Activated CD8-positive, alpha-beta memory T cell treated with anti-CD3 and anti-CD28 coated beads, Interleukin-2, amount 10 ng/mL, durations not matched to agents 7 days and 5 days (primary cell): ENCODE data around the gene ALS2CL. TPM values are rescaled to one million over a fixed set of nuclear protein-coding genes. Genes with fewer than 3 reads are reported as not detected.
A peak's percentile ranks its signal among the peaks of the same experiment; 100 is the strongest.

ENCODE experiments used
- ATAC-seq: fragments of 150-1000 bp; cut with Tn5 transposase; one replicate; pipeline ENCODE4 v1.10.0; 2021; ENCODE audit warnings: moderate library complexity
- CTCF ChIA-PET: fragments of 350-600 bp; sonication (Branson Sonifier 250); formaldehyde crosslinking; loops from one replicate; lab custom pipeline; 2021; ENCODE audit warnings: antibody characterized with exemption; lab: Charles Lee
- DNase-seq: peaks from one replicate; pipeline ENCODE4 v3.0.0-alpha.2; 2020
- H3K27ac Mint-ChIP-seq: one replicate; pipeline ENCODE4 v1.8.0; 2021; ENCODE audit warnings: mild to moderate bottlenecking, mixed read lengths
- H3K27me3 Mint-ChIP-seq: one replicate; pipeline ENCODE4 v1.8.0; 2021; ENCODE audit warnings: mixed read lengths
- H3K36me3 Mint-ChIP-seq: one replicate; pipeline ENCODE4 v1.8.0; 2021; ENCODE audit warnings: mild to moderate bottlenecking, mixed read lengths
- H3K4me1 Mint-ChIP-seq: one replicate; pipeline ENCODE4 v1.8.0; 2021; ENCODE audit warnings: mixed read lengths
- H3K4me3 Mint-ChIP-seq: one replicate; pipeline ENCODE4 v1.8.0; 2021; ENCODE audit warnings: mild to moderate bottlenecking, moderate library complexity, mixed read lengths
- H3K9me3 Mint-ChIP-seq: one replicate; pipeline ENCODE4 v1.8.0; 2022; ENCODE audit warnings: low read depth, mixed read lengths
- total RNA-seq, 2 experiments: library from RNA; stranded (reverse); gene quantifications; one replicate each; pipeline ENCODE4 v1.2.3, GENCODE V29; 2021

Gene ALS2CL
- total RNA-seq, 2 experiments from 2014 or later: 0.09 to 0.58 TPM

DNA sequence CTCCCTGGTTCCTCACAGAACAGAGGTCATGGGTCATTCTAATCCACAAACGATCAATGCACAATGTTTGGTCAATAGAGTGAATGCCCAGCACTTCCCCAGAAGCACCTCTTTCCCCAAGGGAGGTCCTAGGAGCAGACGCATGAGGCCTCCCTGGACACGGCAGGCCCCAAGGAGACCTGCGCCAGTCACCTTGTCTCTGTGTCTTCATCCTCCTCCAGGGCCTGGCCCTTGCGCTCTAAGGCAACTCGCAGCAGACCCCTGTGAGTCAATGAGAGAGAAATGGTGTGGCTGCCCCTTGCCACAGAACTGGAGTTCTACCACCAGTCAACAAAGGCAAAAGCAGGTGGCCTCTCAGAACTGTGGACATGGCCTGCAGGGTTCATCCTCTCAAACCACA lies 18.1 kb downstream of the ALS2CL start:
- Mint-ChIP-seq H3K36me3 (no peaks in the 10 kb centered on the region), H3K4me1 (no peaks in the 10 kb centered on the region), H3K27ac (no peak overlapping the region), H3K9me3 (no peaks in the 10 kb centered on the region), H3K4me3 (no peak overlapping the region), H3K27me3 (no peaks in the 10 kb centered on the region)
- DNase-seq: no peak
- CTCF ChIA-PET: no interaction called here
- no peak for ATAC-seq

DNA sequence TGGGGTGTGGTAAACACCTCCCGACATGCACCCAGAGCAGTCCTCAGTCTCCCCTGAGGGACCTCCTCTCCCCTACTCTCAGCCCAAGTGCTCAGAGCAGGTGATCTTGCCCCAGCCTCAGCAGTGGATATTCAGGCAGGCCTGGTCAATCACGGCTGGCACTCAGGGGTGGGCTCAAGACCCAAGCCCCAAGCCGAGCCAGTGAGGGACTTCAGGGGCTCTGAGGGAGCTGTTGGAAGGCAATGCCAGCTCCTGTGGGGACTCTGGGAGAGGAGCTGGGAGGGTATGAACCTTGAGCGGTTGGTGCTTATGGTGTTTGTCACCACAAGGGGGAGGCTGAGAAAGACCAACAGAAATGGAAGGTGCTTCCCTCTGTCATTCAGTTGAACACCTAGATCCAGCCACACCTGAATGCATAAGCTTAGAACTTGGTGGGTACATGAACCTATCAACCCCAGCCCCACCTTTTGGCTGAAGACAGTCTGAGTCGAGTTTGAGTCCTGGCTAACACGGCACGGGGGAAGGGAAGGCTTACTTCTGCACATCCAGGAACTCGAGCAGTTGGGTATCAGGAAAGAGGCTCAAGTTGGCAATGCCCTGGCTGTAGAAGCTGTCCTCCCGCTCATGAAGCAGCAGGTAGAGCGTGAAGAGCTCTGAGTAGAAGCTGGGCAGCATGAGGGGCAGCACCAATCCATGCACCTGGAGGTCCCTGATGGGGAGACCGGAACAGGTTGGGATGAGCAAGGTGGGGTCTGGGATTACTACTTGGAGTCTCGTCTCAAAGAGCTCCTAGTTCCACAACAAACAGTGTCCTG lies 19.2 kb downstream of the ALS2CL start:
- CTCF ChIA-PET: no interaction called here
- no peak for DNase-seq
- no peaks in the 10 kb centered on the region for H3K9me3 Mint-ChIP-seq
- H3K27me3 Mint-ChIP-seq: no peaks in the 10 kb centered on the region
- ATAC-seq: no peak
- H3K4me1 Mint-ChIP-seq: no peaks in the 10 kb centered on the region
- H3K27ac Mint-ChIP-seq: no peak overlapping the region
- no peak overlapping the region for H3K4me3 Mint-ChIP-seq
- no peaks in the 10 kb centered on the region for H3K36me3 Mint-ChIP-seq

DNA sequence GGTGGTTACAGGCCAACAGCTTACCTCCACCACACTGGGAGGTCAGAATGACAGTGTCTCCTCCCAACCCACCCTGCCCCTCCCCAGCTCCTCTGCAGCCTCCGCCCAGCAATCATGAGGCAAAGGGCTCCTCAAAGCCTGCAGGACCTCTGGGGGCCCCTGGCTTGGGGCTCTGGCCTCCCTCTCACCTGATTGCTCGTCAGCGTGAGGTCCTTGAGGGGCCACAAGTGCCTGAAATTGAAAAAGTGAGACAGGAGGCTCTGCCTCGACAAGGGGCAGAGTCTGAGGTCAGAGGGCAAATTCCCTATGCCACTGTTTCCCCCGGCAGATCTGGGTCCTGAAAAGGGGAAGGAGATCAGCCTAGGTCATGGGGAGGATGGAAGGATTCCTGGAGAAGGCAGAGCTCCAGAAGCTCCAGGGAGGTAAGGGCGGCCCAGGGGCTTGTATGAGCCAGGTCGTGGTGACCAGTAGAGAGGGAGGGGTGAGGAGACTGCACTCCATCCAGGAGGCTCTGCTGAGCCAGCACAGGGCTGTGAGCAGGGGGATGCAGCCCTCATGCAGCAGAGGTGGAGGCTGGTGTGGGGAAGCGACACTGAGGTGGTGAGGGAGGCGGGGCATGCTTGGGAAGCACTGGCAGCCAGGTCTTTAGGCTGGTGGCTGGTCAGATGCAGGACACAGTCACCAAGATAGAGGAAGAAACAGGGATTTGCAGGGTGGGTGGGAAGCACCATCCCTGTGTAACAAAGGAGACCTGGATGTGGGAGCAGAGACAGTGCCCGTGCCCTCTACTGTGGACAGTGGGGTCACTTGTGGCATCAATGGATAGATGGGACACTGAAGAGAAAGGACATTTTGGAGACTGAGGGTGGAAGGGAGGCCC lies 20.1 kb downstream of the ALS2CL start:
- Mint-ChIP-seq H3K4me3 (no peak overlapping the region), H3K4me1 (no peaks in the 10 kb centered on the region), H3K36me3 (no peaks in the 10 kb centered on the region), H3K27me3 (no peaks in the 10 kb centered on the region), H3K9me3 (no peaks in the 10 kb centered on the region), H3K27ac (no peak overlapping the region)
- no peak for ATAC-seq
- CTCF ChIA-PET: no interaction called here
- no peak for DNase-seq

DNA sequence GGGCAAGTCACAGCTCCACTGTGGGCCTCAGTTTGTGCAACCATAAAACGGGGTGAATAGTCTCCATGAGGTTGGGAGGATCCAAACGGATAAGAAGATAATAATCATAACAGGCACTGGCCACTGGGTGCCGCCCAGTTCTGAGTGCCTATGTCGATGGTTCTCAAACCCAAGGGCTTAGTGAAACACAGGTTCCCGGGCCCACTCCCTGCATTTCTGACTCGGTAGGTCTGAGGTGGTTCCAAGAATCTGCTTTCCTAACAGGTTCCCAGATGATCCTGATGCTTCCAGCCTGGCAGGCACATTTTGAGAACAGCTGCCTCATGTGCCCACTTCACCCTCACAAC lies 21.2 kb downstream of the ALS2CL start:
- no peak overlapping the region for H3K27ac Mint-ChIP-seq

DNA sequence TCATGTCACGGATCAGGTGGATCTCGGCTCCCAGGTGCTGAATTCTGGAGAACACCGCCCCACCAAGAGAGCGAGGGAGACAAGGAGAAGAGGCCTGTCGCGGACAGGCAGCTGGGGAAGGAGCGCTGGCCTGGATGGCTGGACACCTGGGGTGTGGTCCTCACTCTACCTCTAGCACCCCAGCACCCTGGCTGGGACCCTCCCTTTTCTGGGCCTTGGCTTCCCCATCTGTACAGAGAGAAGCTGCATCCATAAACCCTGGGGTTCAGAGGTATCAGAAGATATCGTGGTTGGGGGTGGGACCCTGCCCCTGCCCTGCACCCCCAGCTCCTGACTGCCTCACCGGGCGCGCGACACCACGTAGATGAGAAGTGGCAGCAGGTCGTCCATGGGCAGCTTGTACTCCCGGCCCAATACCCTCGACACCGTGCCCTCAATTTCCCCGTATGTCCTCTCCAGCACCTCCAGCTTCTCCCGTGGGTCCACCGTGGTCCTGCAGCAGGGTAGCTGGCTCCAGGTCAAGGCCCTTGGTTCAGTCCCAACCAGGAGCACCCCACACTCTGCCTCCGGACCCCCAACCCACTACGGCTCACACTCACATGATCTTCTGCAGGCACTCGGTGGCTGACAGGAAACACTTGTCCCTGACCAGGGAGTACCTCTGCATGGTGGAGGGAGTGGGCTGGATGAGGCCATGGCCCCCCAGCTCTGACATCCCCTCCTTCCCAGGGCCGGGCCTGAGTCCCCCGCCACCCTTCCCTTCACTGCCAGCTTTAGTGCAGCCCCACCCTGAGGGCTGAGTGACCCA lies 21.7 kb downstream of the ALS2CL start:
- Mint-ChIP-seq H3K4me3 (no peak overlapping the region), H3K27me3 (no peaks in the 10 kb centered on the region), H3K36me3 (no peaks in the 10 kb centered on the region), H3K4me1 (no peaks in the 10 kb centered on the region), H3K27ac (no peak overlapping the region), H3K9me3 (no peaks in the 10 kb centered on the region)
- ATAC-seq (no peak), DNase-seq (no peak)
- CTCF ChIA-PET: interaction anchor here (0.5 to 0.7 kb wide), 2 partner anchors 12 to 1729 kb away, joined by 3 read pairs; no protein-coding TSS in a partner anchor

More for the DNA sequence above, 21.2 kb downstream of the ALS2CL start:
- no peaks in the 10 kb centered on the region for H3K36me3 Mint-ChIP-seq
- ATAC-seq (no peak), DNase-seq (no peak)
- CTCF ChIA-PET: interaction anchor here (0.5 kb wide), 1 partner anchor 1729 kb away, joined by 3 read pairs; no protein-coding TSS in a partner anchor
- no peaks in the 10 kb centered on the region for H3K9me3 Mint-ChIP-seq
- no peaks in the 10 kb centered on the region for H3K4me1 Mint-ChIP-seq
- no peaks in the 10 kb centered on the region for H3K27me3 Mint-ChIP-seq
- no peak overlapping the region for H3K4me3 Mint-ChIP-seq

DNA sequence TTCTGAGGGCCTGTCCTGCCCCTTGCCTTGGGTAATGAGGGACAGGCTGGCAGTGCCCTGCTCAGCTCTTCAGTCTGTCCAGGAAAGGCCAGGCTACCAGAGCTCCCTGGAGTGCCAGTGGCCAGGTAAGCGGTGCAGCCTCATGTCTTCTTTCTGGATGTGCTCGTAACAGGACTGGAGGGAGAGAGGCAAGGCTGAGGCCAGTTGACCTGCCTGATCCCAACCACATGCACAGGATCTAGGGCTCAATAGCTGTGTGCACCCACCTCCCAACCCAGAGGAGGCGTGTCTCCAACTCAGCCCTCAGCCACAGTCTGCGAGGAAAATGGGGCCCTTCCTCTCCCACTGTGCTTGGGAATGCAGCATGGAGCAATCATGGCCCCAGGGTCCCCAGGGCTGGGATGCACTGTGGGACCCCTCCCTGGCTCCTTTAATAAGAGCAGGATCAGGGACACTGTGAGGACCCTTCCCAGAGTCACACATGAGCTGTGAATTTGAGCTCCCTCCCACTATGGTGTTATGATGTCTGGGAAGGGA lies 22.5 kb downstream of the ALS2CL start:
- ATAC-seq: no peak
- Mint-ChIP-seq H3K27me3 (no peaks in the 10 kb centered on the region), H3K27ac (no peak overlapping the region), H3K36me3 (no peaks in the 10 kb centered on the region), H3K9me3 (no peaks in the 10 kb centered on the region), H3K4me1 (no peaks in the 10 kb centered on the region), H3K4me3 (no peak overlapping the region)
- CTCF ChIA-PET: no interaction called here
- DNase-seq: no peak

DNA sequence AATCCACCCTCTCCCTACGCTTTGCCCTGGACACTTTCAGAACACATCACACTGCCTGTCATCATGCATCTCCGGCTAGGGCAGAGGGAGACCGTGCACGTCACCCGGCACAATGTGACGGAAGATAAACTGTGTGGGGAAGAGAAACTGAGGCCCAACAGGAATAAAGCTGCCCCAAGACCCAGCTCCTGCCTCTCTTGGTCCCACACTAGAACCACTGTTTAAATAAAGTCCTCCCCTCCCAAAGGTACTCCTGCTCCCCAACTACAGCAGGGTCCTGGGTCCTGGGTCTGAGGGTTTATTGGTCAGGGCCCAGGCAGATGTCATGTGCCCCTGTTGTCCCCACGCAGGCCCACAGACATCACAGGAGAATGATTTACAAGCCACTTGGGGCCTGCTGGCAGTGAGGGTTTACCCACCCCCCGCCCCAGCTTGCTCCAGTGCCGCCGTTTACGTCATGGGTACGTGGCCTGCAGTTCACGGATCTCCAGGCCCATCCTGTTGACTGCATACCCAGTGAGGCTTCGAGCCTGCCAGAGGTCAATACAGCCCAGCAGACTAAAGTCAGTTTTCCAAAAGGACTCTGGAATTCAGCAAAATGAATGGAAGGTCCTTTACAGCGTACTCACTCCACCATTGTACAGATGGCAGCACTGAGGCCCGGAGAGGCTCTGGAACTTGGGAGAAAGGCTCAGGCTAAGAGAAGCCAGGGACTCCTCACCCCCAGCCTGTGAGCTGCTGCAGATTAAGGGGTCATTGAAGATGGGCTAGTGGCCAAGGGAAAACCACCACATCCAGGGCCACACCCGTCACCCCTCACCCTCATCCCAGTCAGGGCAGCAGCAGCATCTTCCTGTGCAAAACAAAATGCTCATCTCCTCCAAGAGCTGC lies 23.2 kb downstream of the ALS2CL start:
- no peak overlapping the region for H3K4me3 Mint-ChIP-seq

DNA sequence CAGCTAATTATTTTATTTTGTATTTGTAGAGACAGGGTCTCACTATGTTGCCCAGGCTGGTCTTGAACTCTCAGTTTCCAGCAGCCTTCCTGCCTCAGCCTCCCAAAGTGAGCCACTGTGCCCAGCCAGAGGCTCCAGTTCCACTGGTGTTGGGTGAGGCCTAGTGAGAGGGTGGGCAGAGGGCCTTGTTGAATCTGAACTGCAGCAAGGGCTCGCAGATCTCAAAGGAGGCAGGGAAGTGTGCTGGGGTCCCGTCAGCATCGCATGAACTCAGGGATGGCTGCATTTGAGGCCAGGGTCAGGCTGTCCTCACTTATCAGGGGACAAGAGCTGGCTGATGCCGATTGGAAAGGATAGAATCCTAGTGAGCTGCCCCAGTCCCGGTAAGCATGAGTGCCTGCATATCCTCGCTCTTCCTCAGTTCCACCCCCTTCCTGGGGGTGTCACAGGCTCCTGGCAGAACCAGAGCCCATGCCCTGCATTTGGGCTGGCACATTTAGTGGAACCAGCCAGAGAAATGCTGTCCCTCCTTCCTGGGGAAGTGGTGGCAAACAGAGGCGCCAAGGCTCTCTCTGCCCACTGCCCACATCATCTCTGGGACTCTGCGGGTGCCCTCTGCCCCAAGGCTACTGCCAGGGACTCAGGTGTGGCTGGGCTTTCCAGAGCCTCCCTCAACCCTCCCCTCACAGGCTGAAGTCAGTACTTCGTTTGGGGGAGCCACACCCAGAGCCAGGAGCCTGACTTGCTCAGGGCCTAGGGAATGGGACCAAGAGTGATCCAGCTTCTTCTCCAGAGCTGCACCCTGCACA lies 24.1 kb downstream of the ALS2CL start:
- CTCF ChIA-PET: interaction anchor here (0.6 kb wide), 1 partner anchor 227 kb away, joined by 3 read pairs; no protein-coding TSS in a partner anchor
- Mint-ChIP-seq H3K4me1 (no peaks in the 10 kb centered on the region), H3K36me3 (no peaks in the 10 kb centered on the region), H3K27me3 (no peaks in the 10 kb centered on the region), H3K9me3 (no peaks in the 10 kb centered on the region), H3K27ac (no peak overlapping the region), H3K4me3 (no peak overlapping the region)
- DNase-seq (no peak), ATAC-seq (no peak)

More for the DNA sequence above, 23.2 kb downstream of the ALS2CL start:
- Mint-ChIP-seq H3K4me1 (no peaks in the 10 kb centered on the region), H3K9me3 (no peaks in the 10 kb centered on the region), H3K36me3 (no peaks in the 10 kb centered on the region), H3K27me3 (no peaks in the 10 kb centered on the region), H3K27ac (no peak overlapping the region)
- DNase-seq (no peak), ATAC-seq (no peak)
- CTCF ChIA-PET: interaction anchor here (0.6 kb wide), 1 partner anchor 228 kb away, joined by 3 read pairs; no protein-coding TSS in a partner anchor

DNA sequence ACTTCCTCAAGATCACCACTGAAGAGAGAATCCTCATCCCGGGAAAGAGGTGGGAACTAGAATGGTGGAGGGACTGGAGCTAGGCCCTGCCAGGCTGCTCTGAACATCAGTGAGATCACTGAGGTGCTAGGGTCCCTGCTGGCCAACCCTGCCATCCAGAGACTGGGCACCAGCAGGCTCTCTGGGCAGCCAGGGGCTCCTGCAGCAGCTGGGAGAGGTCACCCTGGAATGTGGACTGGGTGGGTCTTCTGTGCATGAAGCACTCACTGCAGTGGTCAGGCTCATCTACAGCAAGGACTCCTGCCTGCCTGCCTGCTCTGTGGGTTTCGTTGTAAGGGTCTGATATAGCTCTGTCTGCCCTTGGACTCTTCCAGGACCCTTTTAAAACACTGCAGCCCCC lies 24.9 kb downstream of the ALS2CL start:
- CTCF ChIA-PET: no interaction called here
- Mint-ChIP-seq H3K9me3 (no peaks in the 10 kb centered on the region), H3K4me1 (no peaks in the 10 kb centered on the region), H3K4me3 (no peak overlapping the region), H3K27me3 (no peaks in the 10 kb centered on the region), H3K36me3 (no peaks in the 10 kb centered on the region), H3K27ac (no peak overlapping the region)
- no peak for ATAC-seq
- DNase-seq: no peak

DNA sequence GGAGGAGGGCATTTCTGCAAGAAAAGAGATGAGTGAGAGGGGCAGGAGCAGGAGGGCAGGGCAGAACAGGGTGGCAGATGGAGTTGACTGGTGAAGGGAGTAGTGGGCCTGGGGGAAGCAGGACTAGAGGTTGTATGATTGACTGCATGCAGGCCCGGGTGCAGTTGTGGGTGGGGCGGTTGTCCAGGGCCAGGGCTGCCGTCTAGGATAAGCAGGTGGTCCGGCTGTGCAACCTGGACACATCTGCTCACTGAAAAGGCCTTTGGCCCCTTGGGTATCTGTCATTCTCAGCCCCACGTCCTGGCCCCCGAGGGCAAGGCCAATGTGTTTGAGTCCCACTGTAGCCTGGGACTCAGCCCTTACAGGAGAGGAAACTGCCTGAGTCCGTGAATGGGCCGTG lies 25.4 kb downstream of the ALS2CL start:
- H3K9me3 Mint-ChIP-seq: no peaks in the 10 kb centered on the region
- peaks cover 3% of the 10 kb centered on the region for H3K27me3 Mint-ChIP-seq
- H3K4me1 Mint-ChIP-seq: no peaks in the 10 kb centered on the region
- no peak overlapping the region for H3K27ac Mint-ChIP-seq
- DNase-seq: peak; percentile 31
- ATAC-seq: no peak
- H3K36me3 Mint-ChIP-seq: no peaks in the 10 kb centered on the region
- CTCF ChIA-PET: no interaction called here
- H3K4me3 Mint-ChIP-seq: no peak overlapping the region

DNA sequence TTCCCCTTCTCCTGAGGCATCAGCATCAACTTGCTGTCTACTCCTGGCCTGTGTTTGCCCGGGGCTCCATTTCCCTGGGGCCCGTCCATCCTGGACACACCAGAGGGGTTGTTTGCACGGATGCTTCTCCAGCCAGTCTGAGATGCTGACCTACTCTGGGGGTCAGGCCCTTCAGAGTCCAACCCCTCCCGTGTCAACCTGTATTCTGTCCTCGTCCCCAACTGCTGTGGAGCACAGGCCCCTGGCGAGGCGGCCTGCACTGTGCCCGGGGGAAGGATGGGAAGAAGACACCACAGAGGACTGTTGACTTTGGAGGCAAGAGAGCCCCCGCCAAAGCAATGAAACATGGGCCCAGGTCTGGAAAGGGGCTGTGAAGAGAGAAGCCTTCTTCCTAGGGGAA lies 25.8 kb downstream of the ALS2CL start:
- no peak overlapping the region for H3K27ac Mint-ChIP-seq
- H3K36me3 Mint-ChIP-seq: no peaks in the 10 kb centered on the region
- H3K9me3 Mint-ChIP-seq: no peaks in the 10 kb centered on the region
- no peaks in the 10 kb centered on the region for H3K4me1 Mint-ChIP-seq
- CTCF ChIA-PET: no interaction called here
- peaks cover 4% of the 10 kb centered on the region for H3K27me3 Mint-ChIP-seq
- H3K4me3 Mint-ChIP-seq: no peak overlapping the region
- no peak for ATAC-seq
- no peak for DNase-seq
